ENCODE measurements around the gene STAT5B. TPM values are rescaled to one million over a fixed set of nuclear protein-coding genes. Genes with fewer than 3 reads are reported as not detected.

The STAT5B gene
- total RNA-seq, 1 experiment from 2014 or later = 42.9 TPM

GRCh38 chr17:42174126-42174783 lies 101.9 kb downstream of the STAT5B start:
- H2AFZ ChIP-seq (ENCODE audit: low read length) = no peak overlapping the region
- peaks cover 3% of the 10 kb centered on the region for H4K20me1 ChIP-seq (ENCODE audit: control insufficient read depth, insufficient read depth, insufficient read length)
- H3K4ac ChIP-seq (ENCODE audit: low read depth, low read length) = no peak overlapping the region
- H2BK20ac ChIP-seq (ENCODE audit: low read depth, low read length, poor library complexity, severe bottlenecking) = no peak overlapping the region
- Mint-ChIP-seq H3K36me3 (ENCODE audit: insufficient read depth in 1 of 3, low read depth in 3 of 3) (no peaks in the 10 kb centered on the region; a peak in 1 of 7 replicates), H3K9me3 (no peaks in the 10 kb centered on the region), H3K27me3 (ENCODE audit: low read depth) (peaks cover 21% of the 10 kb centered on the region), H3K4me1 (peaks cover 2 to 5% of the 10 kb centered on the region in 2 experiments; a peak in 3 of 4 replicates), H3K27ac (no peak overlapping the region), H3K4me3 (no peak overlapping the region)
- no peak overlapping the region for H3K23ac ChIP-seq (ENCODE audit: insufficient read length, low read depth, low read length)
- H3K27ac ChIP-seq (ENCODE audit: insufficient read length, low read depth, low read length) = no peak overlapping the region
- no peak overlapping the region for H2AK5ac ChIP-seq (ENCODE audit: insufficient read length, low read length)
- no peak overlapping the region for H4K91ac ChIP-seq (ENCODE audit: insufficient read length, low read depth, low read length)
- no peaks in the 10 kb centered on the region for H3K9me3 ChIP-seq (ENCODE audit: control insufficient read depth, low read depth, low read length)
- H3K27me3 ChIP-seq (ENCODE audit: insufficient read depth, low read length) = no peaks in the 10 kb centered on the region
- no peak overlapping the region for H3K18ac ChIP-seq (ENCODE audit: insufficient read length, low read depth, low read length)
- H3K56ac ChIP-seq (ENCODE audit: insufficient read length, low read depth, low read length) = no peak overlapping the region
- H2BK5ac ChIP-seq (ENCODE audit: insufficient read length, low read length) = no peak overlapping the region
- H2BK120ac ChIP-seq (ENCODE audit: low read depth, low read length, poor library complexity, severe bottlenecking) = no peak overlapping the region
- H2BK15ac ChIP-seq (ENCODE audit: low read depth, low read length) = no peak overlapping the region
- TF ChIP-seq CTCF (conservative IDR thresholded peaks at IDR 0.05) = no peak
- H3K23me2 ChIP-seq (ENCODE audit: insufficient read length, low read depth, low read length, poor library complexity, severe bottlenecking) = no peaks in the 10 kb centered on the region
- no peak overlapping the region for H3T11ph ChIP-seq (ENCODE audit: low read length)
- no peak overlapping the region; the same call in 1 of the 2 replicates for H3K14ac ChIP-seq (ENCODE audit: insufficient read depth, low read length)
- no peak for DNase-seq
- H3K4me2 ChIP-seq (ENCODE audit: insufficient read depth, insufficient read length, low read length) = no peak overlapping the region
- H4K8ac ChIP-seq (replicated peaks; ENCODE audit: insufficient read length, low read depth, low read length) = no peak overlapping the region
- H4K5ac ChIP-seq (ENCODE audit: insufficient read length, low read depth, low read length) = no peak overlapping the region
- no peaks in the 10 kb centered on the region for H3K4me1 ChIP-seq (ENCODE audit: insufficient read depth, low read length)
- H3K79me2 ChIP-seq (ENCODE audit: insufficient read depth, low read length) = no peaks in the 10 kb centered on the region
- WGBS (ENCODE audit: extremely low coverage, insufficient read length, low lambda C conversion rate) = no CpG with 5 or more reads among the region's 14 CpGs
- no peaks in the 10 kb centered on the region for H3K79me1 ChIP-seq (ENCODE audit: insufficient read depth, low read depth, low read length, poor library complexity, severe bottlenecking)
- no peak overlapping the region for H2BK12ac ChIP-seq (ENCODE audit: insufficient read length, low read depth, low read length)
- H3K9ac ChIP-seq (ENCODE audit: extremely low read depth, insufficient read length, low read length) = no peak overlapping the region

Data from H9 (cell line).